ENCODE data around the gene HOXD13. TPM values are rescaled to one million over a fixed set of nuclear protein-coding genes. Genes with fewer than 3 reads are reported as not detected.
A peak's percentile ranks its signal among the peaks of the same experiment; 100 is the strongest.

The HOXD13 gene
- total RNA-seq, 4 donors from 2014 or later, result not detected

GRCh38 chr2:176109946-176110345 is 17.4 kb downstream of the HOXD13 start:
- peaks cover 6 to 10% of the 10 kb centered on the region in 2 donors for H3K4me1 ChIP-seq
- no peak overlapping the region for H3K27ac ChIP-seq
- no peak overlapping the region for H3K4me3 ChIP-seq
- intact Hi-C loops (cut with DNase I; ENCODE audit: low total_unique reads), result loop anchor here (5.0 kb wide), 1 partner anchor 33 kb away; no protein-coding TSS in a partner anchor
- ATAC-seq, result no peak
- DNase-seq, result no peak
- no peaks in the 10 kb centered on the region for H3K36me3 ChIP-seq
- no peaks in the 10 kb centered on the region for H3K9me3 ChIP-seq
- peaks cover 93 to 96% (median 96%) of the 10 kb centered on the region in 3 donors for H3K27me3 ChIP-seq
- no peak for TF ChIP-seq CTCF (IDR thresholded peaks at IDR 0.05 in 4 of 5, conservative IDR thresholded peaks at IDR 0.05 in 1 of 5)
- TF ChIP-seq POLR2A (IDR thresholded peaks at IDR 0.05), result no peak
- in situ Hi-C loops (cut with MboI; ENCODE audit: low sequenced_read_pairs in 4 of 4), result loop anchor here in 2 of 4 donors (25.0 kb wide), 1 partner anchor 702 kb away; no protein-coding TSS in a partner anchor

GRCh38 chr2:176110415-176111308 is 18.1 kb downstream of the HOXD13 start:
- intact Hi-C loops (cut with DNase I; ENCODE audit: low total_unique reads) (loop anchor here (5.0 kb wide), 1 partner anchor 33 kb away; no protein-coding TSS in a partner anchor), in situ Hi-C loops (cut with MboI; ENCODE audit: low sequenced_read_pairs in 4 of 4) (loop anchor here in 2 of 4 donors (25.0 kb wide), 1 partner anchor 702 kb away; no protein-coding TSS in a partner anchor)
- peaks cover 6 to 10% of the 10 kb centered on the region in 2 donors for H3K4me1 ChIP-seq
- H3K9me3 ChIP-seq, result no peaks in the 10 kb centered on the region
- peaks cover 93 to 96% (median 96%) of the 10 kb centered on the region in 3 donors for H3K27me3 ChIP-seq
- no peaks in the 10 kb centered on the region for H3K36me3 ChIP-seq
- ATAC-seq (no peak), DNase-seq (no peak)
- TF ChIP-seq POLR2A (IDR thresholded peaks at IDR 0.05) (no peak), CTCF (IDR thresholded peaks at IDR 0.05 in 4 of 5, conservative IDR thresholded peaks at IDR 0.05 in 1 of 5) (no peak)
- no peak overlapping the region for H3K4me3 ChIP-seq
- H3K27ac ChIP-seq, result no peak overlapping the region

- H3K27ac ChIP-seq, result no peak overlapping the region
- H3K9me3 ChIP-seq, result no peaks in the 10 kb centered on the region
- peaks cover 4 to 15% of the 10 kb centered on the region in 2 donors for H3K4me1 ChIP-seq
- intact Hi-C loops (cut with DNase I; ENCODE audit: low total_unique reads) (loop anchor here (5.0 kb wide), 1 partner anchor 34 kb away; no protein-coding TSS in a partner anchor), in situ Hi-C loops (cut with MboI; ENCODE audit: low sequenced_read_pairs in 4 of 4) (loop anchor here in 2 of 4 donors (25.0 kb wide), 1 partner anchor 701 kb away; no protein-coding TSS in a partner anchor)
- peaks cover 93 to 96% (median 96%) of the 10 kb centered on the region in 3 donors for H3K27me3 ChIP-seq
- DNase-seq, result no peak
- no peaks in the 10 kb centered on the region for H3K36me3 ChIP-seq
- no peak for ATAC-seq
- TF ChIP-seq POLR2A (IDR thresholded peaks at IDR 0.05) (no peak), CTCF (IDR thresholded peaks at IDR 0.05 in 4 of 5, conservative IDR thresholded peaks at IDR 0.05 in 1 of 5) (peak in 3 of 5 experiments; percentile 46 to 66 (median 58))
- H3K4me3 ChIP-seq, result no peak overlapping the region
Observed at GRCh38 chr2:176111309-176111663, 18.8 kb downstream of the HOXD13 start.

GRCh38 chr2:176111846-176112374 is 19.4 kb downstream of the HOXD13 start:
- Histone ChIP-seq H3K9me3 (no peaks in the 10 kb centered on the region), H3K36me3 (no peaks in the 10 kb centered on the region), H3K4me1 (peaks cover 0 to 14% of the 10 kb centered on the region in 2 donors), H3K27ac (no peak overlapping the region), H3K27me3 (peaks cover 92 to 96% (median 96%) of the 10 kb centered on the region in 3 donors), H3K4me3 (no peak overlapping the region)
- no peak for DNase-seq
- no peak for ATAC-seq
- TF ChIP-seq CTCF (IDR thresholded peaks at IDR 0.05 in 4 of 5, conservative IDR thresholded peaks at IDR 0.05 in 1 of 5) (no peak), POLR2A (IDR thresholded peaks at IDR 0.05) (no peak)
- in situ Hi-C loops (cut with MboI; ENCODE audit: low sequenced_read_pairs in 4 of 4), result loop anchor here in 2 of 4 donors (25.0 kb wide), 1 partner anchor 700 kb away; no protein-coding TSS in a partner anchor
- intact Hi-C loops (cut with DNase I; ENCODE audit: low total_unique reads), result loop anchor here (5.0 kb wide), 1 partner anchor 35 kb away; no protein-coding TSS in a partner anchor

Data from gastrocnemius medialis (tissue), 4 donors.